DOHH2 (cell line): ENCODE results near the gene TLX2.

ENCODE experiments used
- H3F3A ChIP-seq: fragments of 200-600 bp; sonication (generic), shearing (Covaris generic); 2 replicates; pipeline ENCODE4 v1.6.0; 2016; ENCODE audit warnings: antibody characterized with exemption, mild to moderate bottlenecking; ENCODE audit not compliant: control insufficient read depth, insufficient read depth
- H3K27ac ChIP-seq: fragments of 200-600 bp; sonication (generic); 2 replicates; pipeline ENCODE4 v1.5.1; 2014; ENCODE audit warnings: low read depth, mild to moderate bottlenecking, low read length, moderate library complexity
- H3K27me3 ChIP-seq: fragments of 200-600 bp; sonication (generic); 2 replicates; pipeline ENCODE4 v1.6.1; 2014; ENCODE audit warnings: mild to moderate bottlenecking, low read length, mixed read lengths; ENCODE audit not compliant: control insufficient read depth
- H3K36me3 ChIP-seq: fragments of 200-600 bp; sonication (generic); 2 replicates; pipeline ENCODE4 v1.6.1; 2014; ENCODE audit warnings: mild to moderate bottlenecking, low read length, moderate library complexity, mixed read lengths; ENCODE audit not compliant: control insufficient read depth
- H3K4me1 ChIP-seq: fragments of 200-600 bp; sonication (generic); 2 replicates; pipeline ENCODE4 v1.6.1; 2014; ENCODE audit warnings: mild to moderate bottlenecking, low read length, mixed read lengths; ENCODE audit not compliant: control insufficient read depth
- H3K4me2 ChIP-seq: fragments of 200-600 bp; sonication (generic); 2 replicates; pipeline ENCODE4 v1.6.0; 2014; ENCODE audit warnings: mild to moderate bottlenecking, low read length, moderate library complexity
- H3K4me3 ChIP-seq: fragments of 200-600 bp; sonication (generic); 2 replicates; pipeline ENCODE4 v1.5.1; 2014; ENCODE audit warnings: mild to moderate bottlenecking, low read length, mixed read lengths
- H3K79me2 ChIP-seq: fragments of 200-600 bp; sonication (generic); 2 replicates; pipeline ENCODE4 v1.6.1; 2014; ENCODE audit warnings: mild to moderate bottlenecking, low read length, mixed read lengths; ENCODE audit not compliant: control insufficient read depth
- H3K9me2 ChIP-seq: fragments of 200-600 bp; sonication (generic); replicated peaks from 2 replicates; pipeline ENCODE4 v1.6.1; 2014; ENCODE audit warnings: mild to moderate bottlenecking, low read length, mixed read lengths; ENCODE audit not compliant: control insufficient read depth
- H3K9me3 ChIP-seq: fragments of 200-600 bp; sonication (generic); 2 replicates; pipeline ENCODE4 v1.6.1; 2014; ENCODE audit warnings: antibody characterized with exemption, low read length, mixed read lengths; ENCODE audit not compliant: control insufficient read depth, insufficient read depth
- H4K20me1 ChIP-seq: fragments of 200-600 bp; sonication (generic); 2 replicates; pipeline ENCODE4 v1.6.0; 2014; ENCODE audit warnings: low read depth, mild to moderate bottlenecking, antibody characterized with exemption, low read length, moderate library complexity; ENCODE audit not compliant: control insufficient read depth, insufficient read depth
- EZH2phosphoT487 ChIP-seq: fragments of 200-600 bp; sonication (generic); IDR thresholded peaks from 2 replicates; pipeline ENCODE4 v1.6.1; 2017; ENCODE audit warnings: borderline replicate concordance, mild to moderate bottlenecking, antibody characterized with exemption, low read length, moderate library complexity, mixed read lengths
- TF ChIP-seq, protein P1 (sequence below): fragments of 200-600 bp; sonication (generic); IDR thresholded peaks from one replicate; pipeline ENCODE4 v1.5.1; 2014; ENCODE audit warnings: antibody characterized with exemption, mild to moderate bottlenecking, low read depth, low read length; ENCODE audit not compliant: poor library complexity, severe bottlenecking

Gene TLX2

DNA sequence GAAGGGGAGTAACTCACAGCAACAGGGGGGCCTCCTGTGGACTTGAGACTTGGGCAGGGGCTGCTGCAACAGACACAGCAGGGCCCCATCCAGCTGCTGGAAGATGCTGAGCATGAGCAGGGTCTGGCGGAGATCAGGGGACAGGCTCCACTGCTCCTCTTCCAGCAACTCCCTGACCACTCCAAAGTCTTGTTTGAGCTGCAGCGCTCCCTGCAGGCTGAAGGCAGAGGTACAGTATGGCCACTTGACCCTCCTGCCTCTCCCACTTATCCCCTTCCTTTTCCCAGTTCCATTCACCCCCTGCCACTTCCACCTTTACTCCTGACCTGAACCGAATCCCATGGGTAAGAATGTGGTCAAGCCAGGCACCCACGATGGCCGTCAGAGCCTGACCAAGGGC is 39.4 kb upstream of the TLX2 start:
- Histone ChIP-seq H3K4me2 (no peak overlapping the region), H3K4me3 (no peak overlapping the region), H3K79me2 (peaks cover 21% of the 10 kb centered on the region), H3K36me3 (peaks cover 39% of the 10 kb centered on the region), H3K9me2 (no peaks in the 10 kb centered on the region), H3K27ac (no peak overlapping the region), H3K9me3 (no peaks in the 10 kb centered on the region), H3F3A (peaks cover 11% of the 10 kb centered on the region), H3K27me3 (no peaks in the 10 kb centered on the region), H3K4me1 (peaks cover 16% of the 10 kb centered on the region), H4K20me1 (0 out of 2 replicates have a peak, but pooled peaks cover 3% of the 10 kb centered on the region)
- TF ChIP-seq EZH2phosphoT487 = no peak
- TF ChIP-seq, protein P1, sequence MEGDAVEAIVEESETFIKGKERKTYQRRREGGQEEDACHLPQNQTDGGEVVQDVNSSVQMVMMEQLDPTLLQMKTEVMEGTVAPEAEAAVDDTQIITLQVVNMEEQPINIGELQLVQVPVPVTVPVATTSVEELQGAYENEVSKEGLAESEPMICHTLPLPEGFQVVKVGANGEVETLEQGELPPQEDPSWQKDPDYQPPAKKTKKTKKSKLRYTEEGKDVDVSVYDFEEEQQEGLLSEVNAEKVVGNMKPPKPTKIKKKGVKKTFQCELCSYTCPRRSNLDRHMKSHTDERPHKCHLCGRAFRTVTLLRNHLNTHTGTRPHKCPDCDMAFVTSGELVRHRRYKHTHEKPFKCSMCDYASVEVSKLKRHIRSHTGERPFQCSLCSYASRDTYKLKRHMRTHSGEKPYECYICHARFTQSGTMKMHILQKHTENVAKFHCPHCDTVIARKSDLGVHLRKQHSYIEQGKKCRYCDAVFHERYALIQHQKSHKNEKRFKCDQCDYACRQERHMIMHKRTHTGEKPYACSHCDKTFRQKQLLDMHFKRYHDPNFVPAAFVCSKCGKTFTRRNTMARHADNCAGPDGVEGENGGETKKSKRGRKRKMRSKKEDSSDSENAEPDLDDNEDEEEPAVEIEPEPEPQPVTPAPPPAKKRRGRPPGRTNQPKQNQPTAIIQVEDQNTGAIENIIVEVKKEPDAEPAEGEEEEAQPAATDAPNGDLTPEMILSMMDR = peak; percentile 65

DNA sequence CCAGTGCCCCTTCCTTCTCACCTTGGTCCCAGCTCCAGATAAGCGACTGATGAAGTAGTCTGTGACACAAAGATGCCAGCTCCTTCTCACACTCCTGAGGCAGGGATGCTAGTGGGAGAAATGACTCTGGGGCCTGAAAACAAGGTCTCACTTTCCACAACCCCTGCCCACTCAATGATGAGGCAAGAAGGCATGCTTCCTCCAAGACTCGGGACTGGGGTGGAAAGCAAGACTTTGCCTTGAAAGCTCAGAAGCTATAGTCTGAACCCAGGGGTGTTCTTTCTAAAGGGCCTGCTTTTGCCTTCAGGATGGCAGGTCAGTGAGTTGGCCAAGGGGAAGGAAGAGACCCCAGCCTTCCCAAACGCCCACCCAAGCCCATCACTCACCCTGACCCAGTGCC is 32.8 kb upstream of the TLX2 start:
- Histone ChIP-seq H3K9me2 (no peaks in the 10 kb centered on the region), H3F3A (no peaks in the 10 kb centered on the region), H3K4me1 (peaks cover 23% of the 10 kb centered on the region), H3K4me3 (peak overlapping the region; percentile 98), H4K20me1 (peaks cover 10% of the 10 kb centered on the region; the same call in 1 of the 2 replicates), H3K9me3 (no peaks in the 10 kb centered on the region), H3K79me2 (peaks cover 36% of the 10 kb centered on the region), H3K4me2 (peak overlapping the region; percentile 99), H3K27me3 (no peaks in the 10 kb centered on the region), H3K27ac (no peak overlapping the region), H3K36me3 (peaks cover 35% of the 10 kb centered on the region)
- TF ChIP-seq EZH2phosphoT487 = no peak
- TF ChIP-seq, protein P1 = no peak

DNA sequence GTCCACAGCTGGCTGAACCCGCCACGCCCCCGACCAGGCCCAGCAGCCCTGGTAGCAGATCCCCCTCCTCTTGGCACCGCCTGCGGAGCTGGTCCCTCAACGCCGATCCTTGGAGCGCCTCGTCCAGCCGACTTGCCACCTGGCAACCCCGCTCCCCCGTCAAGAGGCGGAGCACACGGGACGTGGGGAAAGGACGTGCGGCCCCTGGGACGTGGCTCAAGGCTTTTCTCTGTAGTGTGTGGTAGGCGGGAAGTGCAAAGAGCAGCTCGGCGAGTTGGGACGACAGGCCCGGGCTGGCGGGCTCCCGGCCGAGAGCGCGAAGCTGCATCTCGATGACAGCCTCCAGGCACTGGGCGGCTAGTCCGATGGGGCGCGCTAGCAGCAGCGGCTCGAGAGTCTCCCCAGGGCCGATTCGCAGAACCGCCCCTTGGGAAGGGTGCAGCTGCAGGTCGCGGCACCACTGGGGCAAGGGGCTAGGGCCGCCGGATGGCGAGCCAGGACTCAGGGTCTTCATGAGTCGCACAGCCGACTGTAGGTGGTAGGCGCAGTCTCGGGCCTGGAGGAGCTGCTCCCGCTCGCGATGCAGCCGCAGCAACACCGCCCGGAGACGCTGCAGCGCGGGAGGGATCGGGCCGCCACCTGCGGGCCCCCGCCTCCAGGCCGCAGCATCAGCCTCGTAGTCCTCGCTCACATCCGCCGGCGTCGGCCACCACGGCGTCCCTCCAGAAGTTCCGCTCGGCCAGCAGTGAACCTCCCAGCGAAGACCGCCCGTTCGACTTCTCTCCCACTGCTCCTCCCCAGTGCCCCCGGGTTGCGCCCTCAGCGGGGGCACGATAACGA is 32.1 kb upstream of the TLX2 start:
- Histone ChIP-seq H3K27me3 (no peaks in the 10 kb centered on the region), H3K9me2 (no peaks in the 10 kb centered on the region), H3K36me3 (peaks cover 35% of the 10 kb centered on the region), H3K4me1 (peaks cover 23% of the 10 kb centered on the region), H3K4me2 (peak overlapping the region; percentile 99), H3K79me2 (peaks cover 36% of the 10 kb centered on the region), H3K4me3 (peak overlapping the region; percentile 98), H4K20me1 (peaks cover 10% of the 10 kb centered on the region; the same call in 1 of the 2 replicates), H3K9me3 (no peaks in the 10 kb centered on the region), H3F3A (no peaks in the 10 kb centered on the region), H3K27ac (peak overlapping the region; percentile 78)
- no peak for TF ChIP-seq EZH2phosphoT487
- TF ChIP-seq, protein P1 = no peak
